NB4 (cell line): Measurements from ENCODE around the gene POLDIP2.
A peak's percentile ranks its signal among the peaks of the same experiment; 100 is the strongest.

Experiments used
- DNase-seq: peaks from one replicate; pipeline ENCODE4 v3.0.0; 2010; ENCODE audit warnings: low read depth
- H3K4me3 ChIP-seq: one replicate; pipeline ENCODE4 v1.5.1; 2011; ENCODE audit warnings: mild to moderate bottlenecking, low read depth, low read length, moderate library complexity
- CTCF ChIP-seq: IDR thresholded peaks from one replicate; pipeline ENCODE4 v1.5.1; 2012; ENCODE audit warnings: low read depth, low read length
- MAX ChIP-seq: IDR thresholded peaks from 2 replicates; pipeline ENCODE4 v1.6.1; 2011; ENCODE audit warnings: low read depth, low read length
- MYC ChIP-seq: IDR thresholded peaks from 2 replicates; pipeline ENCODE4 v1.6.1; 2011; ENCODE audit warnings: low read depth, low read length
- POLR2A ChIP-seq: IDR thresholded peaks from 2 replicates; pipeline ENCODE4 v1.6.1; 2011; ENCODE audit warnings: mild to moderate bottlenecking; ENCODE audit not compliant: insufficient read length; ENCODE audit errors: extremely low read depth

The POLDIP2 gene

GRCh38 chr17:28363776-28364650 is 6.7 kb upstream of the POLDIP2 start:
- TF ChIP-seq MAX, result no peak
- TF ChIP-seq POLR2A, result no peak
- H3K4me3 ChIP-seq, result no peak overlapping the region
- DNase-seq, result no peak

- TF ChIP-seq CTCF, result no peak
- no peak for TF ChIP-seq POLR2A
- no peak for TF ChIP-seq MAX
- no peak for TF ChIP-seq MYC
- no peak for DNase-seq
- no peak overlapping the region for H3K4me3 ChIP-seq
Measured at GRCh38 chr17:28363186-28363585, 5.9 kb upstream of the POLDIP2 start.

- TF ChIP-seq POLR2A (no peak), CTCF (no peak), MYC (no peak), MAX (no peak)
- peak overlapping the region; percentile 99 for H3K4me3 ChIP-seq
- no peak for DNase-seq
Measured at GRCh38 chr17:28357901-28358197, 522 bp upstream of the POLDIP2 start.

- TF ChIP-seq POLR2A, result no peak
- no peak for TF ChIP-seq CTCF
- no peak for TF ChIP-seq MAX
- TF ChIP-seq MYC, result no peak
- no peak for DNase-seq
- H3K4me3 ChIP-seq, result no peak overlapping the region
Measured at GRCh38 chr17:28350271-28350670, 7.1 kb downstream of the POLDIP2 start.

GRCh38 chr17:28348979-28349378 is 8.3 kb downstream of the POLDIP2 start:
- TF ChIP-seq CTCF (no peak), MAX (no peak), POLR2A (no peak), MYC (no peak)
- no peak overlapping the region for H3K4me3 ChIP-seq
- DNase-seq, result no peak

GRCh38 chr17:28347261-28347891 is 10.0 kb downstream of the POLDIP2 start:
- TF ChIP-seq POLR2A, result no peak
- TF ChIP-seq MYC, result no peak
- no peak for TF ChIP-seq MAX
- no peak for TF ChIP-seq CTCF
- DNase-seq, result no peak

More at GRCh38 chr17:28347261-28347891, 10.0 kb downstream of the POLDIP2 start:
- H3K4me3 ChIP-seq, result no peak overlapping the region
